Lower leg skin (tissue), 3 donors: ENCODE data around the gene CYB5R4.

ENCODE experiments used
- CTCF ChIP-seq, 3 donors: fragments of 450-650 bp; IDR thresholded peaks; one replicate each; pipeline ENCODE4 v1.5.1; 2016; ENCODE audit warnings: antibody characterized with exemption in 3 of 3, mild to moderate bottlenecking in 3 of 3, moderate library complexity in 2 of 3
- POLR2A ChIP-seq, 2 donors: fragments of 450-650 bp; IDR thresholded peaks; one replicate each; pipeline ENCODE4 v1.6.1; 2016 to 2017; ENCODE audit warnings: antibody characterized with exemption in 2 of 2, mild to moderate bottlenecking in 1 of 2, moderate library complexity in 1 of 2

- TF ChIP-seq CTCF (IDR thresholded peaks at IDR 0.05) (no peak), POLR2A (IDR thresholded peaks at IDR 0.05) (no peak)
Observed at GRCh38 chr6:83867527-83868161, 8.2 kb downstream of the CYB5R4 start.
